Prostate gland (tissue), 2 donors: Measurements from ENCODE around the gene DPPA3.

Source experiments
- POLR2A ChIP-seq: fragments of 450-650 bp; IDR thresholded peaks from one replicate; pipeline ENCODE4 v1.6.1; 2016; ENCODE audit warnings: antibody characterized with exemption, mild to moderate bottlenecking
- POLR2AphosphoS5 ChIP-seq: sonication (generic); formaldehyde crosslinking; IDR thresholded peaks from one replicate; pipeline ENCODE4 v1.6.1; 2017; ENCODE audit warnings: antibody characterized with exemption
- TF ChIP-seq, protein P1 (sequence below), 4 experiments: fragments of 200-600 bp in 2 of 4; fragments of 450-650 bp in 2 of 4; sonication (generic) in 2 of 4; IDR thresholded peaks; 1 replicate in 3 of 4; 2 replicates in 1 of 4; pipeline ENCODE4 v1.5.1; 2016 to 2019; ENCODE audit warnings: antibody characterized with exemption in 4 of 4, mild to moderate bottlenecking in 2 of 4, moderate library complexity in 2 of 4

GRCh38 chr12:7732993-7733392 is 21.8 kb downstream of the DPPA3 start:
- TF ChIP-seq, protein P1, sequence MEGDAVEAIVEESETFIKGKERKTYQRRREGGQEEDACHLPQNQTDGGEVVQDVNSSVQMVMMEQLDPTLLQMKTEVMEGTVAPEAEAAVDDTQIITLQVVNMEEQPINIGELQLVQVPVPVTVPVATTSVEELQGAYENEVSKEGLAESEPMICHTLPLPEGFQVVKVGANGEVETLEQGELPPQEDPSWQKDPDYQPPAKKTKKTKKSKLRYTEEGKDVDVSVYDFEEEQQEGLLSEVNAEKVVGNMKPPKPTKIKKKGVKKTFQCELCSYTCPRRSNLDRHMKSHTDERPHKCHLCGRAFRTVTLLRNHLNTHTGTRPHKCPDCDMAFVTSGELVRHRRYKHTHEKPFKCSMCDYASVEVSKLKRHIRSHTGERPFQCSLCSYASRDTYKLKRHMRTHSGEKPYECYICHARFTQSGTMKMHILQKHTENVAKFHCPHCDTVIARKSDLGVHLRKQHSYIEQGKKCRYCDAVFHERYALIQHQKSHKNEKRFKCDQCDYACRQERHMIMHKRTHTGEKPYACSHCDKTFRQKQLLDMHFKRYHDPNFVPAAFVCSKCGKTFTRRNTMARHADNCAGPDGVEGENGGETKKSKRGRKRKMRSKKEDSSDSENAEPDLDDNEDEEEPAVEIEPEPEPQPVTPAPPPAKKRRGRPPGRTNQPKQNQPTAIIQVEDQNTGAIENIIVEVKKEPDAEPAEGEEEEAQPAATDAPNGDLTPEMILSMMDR (IDR thresholded peaks at IDR 0.05), result no peak
- TF ChIP-seq POLR2AphosphoS5 (no peak), POLR2A (no peak)
